PFSK-1 (cell line): ENCODE data around the gene CUL9.

Source experiments
- FOXP2 ChIP-seq: optimal IDR thresholded peaks from 2 replicates; pipeline ENCODE3; 2011; ENCODE audit warnings: borderline replicate concordance, control low read depth, inconsistent platforms; ENCODE audit not compliant: insufficient read depth; ENCODE audit errors: extremely low read length, extremely low read depth
- POLR2AphosphoS5 ChIP-seq: IDR thresholded peaks from 2 replicates; pipeline ENCODE4 v1.6.1; 2012; ENCODE audit warnings: low read depth, mild to moderate bottlenecking, control low read depth, low read length, moderate library complexity
- SIN3A ChIP-seq: IDR thresholded peaks from 2 replicates; pipeline ENCODE4 v1.6.1; 2012; ENCODE audit warnings: mild to moderate bottlenecking, low read length, moderate library complexity, borderline replicate concordance; ENCODE audit not compliant: insufficient read depth
- TAF1 ChIP-seq: IDR thresholded peaks from 2 replicates; pipeline ENCODE4 v1.6.1; 2012; ENCODE audit warnings: low read length, control low read depth, borderline replicate concordance; ENCODE audit not compliant: insufficient read depth
- TF ChIP-seq, protein P1 (sequence below), 2 experiments: IDR thresholded peaks; 2 replicates each; pipeline versions ENCODE4 v1.6.1 to v1.8.0; 2011 to 2012; ENCODE audit warnings: low read depth in 2 of 2, low read length in 2 of 2, control low read depth in 1 of 2, inconsistent platforms in 1 of 2, mild to moderate bottlenecking in 1 of 2, moderate library complexity in 1 of 2; ENCODE audit not compliant: insufficient read depth in 1 of 2

DNA sequence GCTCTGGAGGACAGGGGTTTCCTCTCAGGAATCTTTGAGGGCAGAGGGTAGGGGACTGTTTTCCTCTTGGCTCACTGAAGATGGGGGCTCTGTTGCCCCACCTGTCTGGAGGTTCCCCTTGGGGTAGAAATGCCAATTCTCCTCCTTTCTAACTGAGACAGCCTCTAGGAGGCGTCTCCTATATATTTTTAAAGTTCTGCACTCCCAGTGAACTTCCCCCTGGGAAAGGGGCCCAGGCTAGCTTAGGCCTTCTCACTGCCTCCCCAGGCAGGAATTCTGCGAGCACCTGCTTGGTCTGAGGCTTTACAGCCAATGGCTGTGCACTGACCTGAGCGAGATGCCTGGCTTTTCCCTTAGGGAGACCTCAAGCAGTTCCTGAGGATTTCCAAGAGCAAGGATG is 35.7 kb upstream of the CUL9 start:
- TF ChIP-seq POLR2AphosphoS5, result no peak
- TF ChIP-seq TAF1, result no peak
- TF ChIP-seq SIN3A, result no peak
- TF ChIP-seq, protein P1, sequence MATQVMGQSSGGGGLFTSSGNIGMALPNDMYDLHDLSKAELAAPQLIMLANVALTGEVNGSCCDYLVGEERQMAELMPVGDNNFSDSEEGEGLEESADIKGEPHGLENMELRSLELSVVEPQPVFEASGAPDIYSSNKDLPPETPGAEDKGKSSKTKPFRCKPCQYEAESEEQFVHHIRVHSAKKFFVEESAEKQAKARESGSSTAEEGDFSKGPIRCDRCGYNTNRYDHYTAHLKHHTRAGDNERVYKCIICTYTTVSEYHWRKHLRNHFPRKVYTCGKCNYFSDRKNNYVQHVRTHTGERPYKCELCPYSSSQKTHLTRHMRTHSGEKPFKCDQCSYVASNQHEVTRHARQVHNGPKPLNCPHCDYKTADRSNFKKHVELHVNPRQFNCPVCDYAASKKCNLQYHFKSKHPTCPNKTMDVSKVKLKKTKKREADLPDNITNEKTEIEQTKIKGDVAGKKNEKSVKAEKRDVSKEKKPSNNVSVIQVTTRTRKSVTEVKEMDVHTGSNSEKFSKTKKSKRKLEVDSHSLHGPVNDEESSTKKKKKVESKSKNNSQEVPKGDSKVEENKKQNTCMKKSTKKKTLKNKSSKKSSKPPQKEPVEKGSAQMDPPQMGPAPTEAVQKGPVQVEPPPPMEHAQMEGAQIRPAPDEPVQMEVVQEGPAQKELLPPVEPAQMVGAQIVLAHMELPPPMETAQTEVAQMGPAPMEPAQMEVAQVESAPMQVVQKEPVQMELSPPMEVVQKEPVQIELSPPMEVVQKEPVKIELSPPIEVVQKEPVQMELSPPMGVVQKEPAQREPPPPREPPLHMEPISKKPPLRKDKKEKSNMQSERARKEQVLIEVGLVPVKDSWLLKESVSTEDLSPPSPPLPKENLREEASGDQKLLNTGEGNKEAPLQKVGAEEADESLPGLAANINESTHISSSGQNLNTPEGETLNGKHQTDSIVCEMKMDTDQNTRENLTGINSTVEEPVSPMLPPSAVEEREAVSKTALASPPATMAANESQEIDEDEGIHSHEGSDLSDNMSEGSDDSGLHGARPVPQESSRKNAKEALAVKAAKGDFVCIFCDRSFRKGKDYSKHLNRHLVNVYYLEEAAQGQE (IDR thresholded peaks at IDR 0.05; ENCODE audit: insufficient read depth in 1 of 2, low read depth in 2 of 2, low read length in 2 of 2), result no peak
- TF ChIP-seq FOXP2, result no peak
